ENCODE measurements around the gene MYZAP. TPM values are rescaled to one million over a fixed set of nuclear protein-coding genes. Genes with fewer than 3 reads are reported as not detected.

Gene MYZAP
- total and polyA plus RNA-seq, 11 donors = 280 to 1,065 (median 610) TPM

DNA sequence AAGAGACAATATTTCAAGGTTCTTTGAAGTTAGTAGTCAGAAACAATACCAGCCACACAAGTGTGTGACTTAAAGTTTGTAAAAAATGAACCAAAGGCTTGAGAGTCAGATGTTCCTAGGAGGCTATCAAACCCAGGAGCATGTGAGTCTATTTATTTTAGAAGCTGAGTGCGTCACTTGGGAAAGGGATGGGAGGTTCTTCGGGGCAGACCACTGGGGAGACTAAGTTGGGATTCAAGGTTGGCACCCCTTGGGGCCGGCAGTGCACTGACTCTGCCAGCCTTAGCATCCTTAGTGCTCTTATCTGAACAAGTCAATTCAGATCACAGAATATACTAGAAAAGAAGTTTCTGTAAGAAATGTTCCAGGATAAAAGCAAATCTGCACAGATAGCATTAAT is 64.7 kb downstream of the MYZAP start:
- Histone ChIP-seq H3K4me3 (no peak overlapping the region), H3K27me3 (no peaks in the 10 kb centered on the region), H3K36me3 (peaks cover 0 to 42% (median 6%) of the 10 kb centered on the region in 9 donors), H3K27ac (peak overlapping the region in 9 of 12 donors; percentile 8 to 72 (median 63)), H3K4me1 (peaks cover 0 to 43% (median 14%) of the 10 kb centered on the region in 12 donors), H3K9me3 (no peaks in the 10 kb centered on the region)
- DNase-seq = no peak
- WGBS, 4 donors = 39 to 56% (median 45%) methylated on average over 3 of the region's 3 CpGs
- TF ChIP-seq, protein P1, sequence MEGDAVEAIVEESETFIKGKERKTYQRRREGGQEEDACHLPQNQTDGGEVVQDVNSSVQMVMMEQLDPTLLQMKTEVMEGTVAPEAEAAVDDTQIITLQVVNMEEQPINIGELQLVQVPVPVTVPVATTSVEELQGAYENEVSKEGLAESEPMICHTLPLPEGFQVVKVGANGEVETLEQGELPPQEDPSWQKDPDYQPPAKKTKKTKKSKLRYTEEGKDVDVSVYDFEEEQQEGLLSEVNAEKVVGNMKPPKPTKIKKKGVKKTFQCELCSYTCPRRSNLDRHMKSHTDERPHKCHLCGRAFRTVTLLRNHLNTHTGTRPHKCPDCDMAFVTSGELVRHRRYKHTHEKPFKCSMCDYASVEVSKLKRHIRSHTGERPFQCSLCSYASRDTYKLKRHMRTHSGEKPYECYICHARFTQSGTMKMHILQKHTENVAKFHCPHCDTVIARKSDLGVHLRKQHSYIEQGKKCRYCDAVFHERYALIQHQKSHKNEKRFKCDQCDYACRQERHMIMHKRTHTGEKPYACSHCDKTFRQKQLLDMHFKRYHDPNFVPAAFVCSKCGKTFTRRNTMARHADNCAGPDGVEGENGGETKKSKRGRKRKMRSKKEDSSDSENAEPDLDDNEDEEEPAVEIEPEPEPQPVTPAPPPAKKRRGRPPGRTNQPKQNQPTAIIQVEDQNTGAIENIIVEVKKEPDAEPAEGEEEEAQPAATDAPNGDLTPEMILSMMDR (IDR thresholded peaks at IDR 0.05) = no peak
- no peak for TF ChIP-seq POLR2A (IDR thresholded peaks at IDR 0.05)
- intact Hi-C loops (cut with DNase I) = loop anchor here in 1 of 10 donors (5.0 kb wide), 1 partner anchor 94 kb away; no protein-coding TSS in a partner anchor
- ATAC-seq = peak; percentile 40 to 77 (median 58)

- H3K4me3 ChIP-seq = no peak overlapping the region
- TF ChIP-seq, protein P1 (IDR thresholded peaks at IDR 0.05) = no peak
- no peak for TF ChIP-seq POLR2A (IDR thresholded peaks at IDR 0.05)
- H3K27me3 ChIP-seq = no peaks in the 10 kb centered on the region
- H3K27ac ChIP-seq = peak overlapping the region in 1 of 12 donors; percentile 67
- peaks cover 0 to 44% (median 17%) of the 10 kb centered on the region in 12 donors for H3K4me1 ChIP-seq
- 80 to 91% (median 86%) methylated on average over 1 of the region's 1 CpG for WGBS, 4 donors
- no peaks in the 10 kb centered on the region for H3K9me3 ChIP-seq
- peaks cover 0 to 50% (median 16%) of the 10 kb centered on the region in 9 donors for H3K36me3 ChIP-seq
- ATAC-seq (no peak), DNase-seq (no peak)
- intact Hi-C loops (cut with DNase I) = loop anchor here in 1 of 10 donors (5.0 kb wide), 1 partner anchor 95 kb away; no protein-coding TSS in a partner anchor
These were observed 65.9 kb downstream of the MYZAP start for GRCh38 chr15:57657619-57658018.

DNA sequence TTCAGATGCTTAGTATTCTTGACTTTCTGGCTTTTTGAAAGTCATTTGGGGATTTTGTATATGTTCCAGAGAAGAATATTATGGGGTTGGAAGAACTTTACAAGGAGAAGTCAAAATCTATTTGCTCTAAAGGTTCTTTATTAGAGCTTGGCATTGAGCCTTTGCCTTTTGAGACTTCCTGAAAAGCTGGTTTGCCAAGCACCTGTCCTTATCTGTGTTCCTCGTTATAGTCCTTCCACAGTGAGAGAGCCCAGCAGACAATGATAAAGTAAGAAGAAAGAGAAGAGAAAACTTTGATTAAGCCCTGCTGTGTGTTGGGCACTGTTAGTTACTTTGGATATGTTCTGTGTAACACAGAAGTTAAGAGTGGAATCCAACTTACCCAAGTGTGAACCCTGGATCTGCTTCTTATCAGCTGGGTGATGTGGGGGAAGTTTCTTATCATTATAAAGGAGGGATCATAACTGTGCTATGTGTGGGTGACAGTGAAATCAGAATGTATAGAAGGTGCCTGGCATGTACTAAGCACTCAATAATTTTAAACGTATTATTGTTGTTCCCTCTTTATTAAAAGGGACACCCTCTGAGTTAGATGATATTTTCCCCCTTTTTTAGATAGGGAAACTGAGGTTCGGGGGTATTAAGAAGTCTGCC is 70.5 kb downstream of the MYZAP start:
- H3K4me1 ChIP-seq = peaks cover 0 to 35% (median 4%) of the 10 kb centered on the region in 12 donors
- DNase-seq (no peak), ATAC-seq (no peak)
- no peak overlapping the region for H3K4me3 ChIP-seq
- no peaks in the 10 kb centered on the region for H3K9me3 ChIP-seq
- WGBS, 4 donors = 45 to 68% (median 58%) methylated on average over 3 of the region's 3 CpGs
- intact Hi-C loops (cut with DNase I) = loop anchor here in 2 of 10 donors (10.0 kb wide), 2 partner anchors 203 to 403 kb away; partner anchors contain the start of gene ALDH1A2 (in 1 of the 2)
- H3K36me3 ChIP-seq = peaks cover 0 to 61% (median 22%) of the 10 kb centered on the region in 9 donors
- TF ChIP-seq, protein P1 (IDR thresholded peaks at IDR 0.05) = no peak
- TF ChIP-seq POLR2A (IDR thresholded peaks at IDR 0.05) = no peak
- peak overlapping the region in 6 of 12 donors; percentile 15 to 44 (median 34) for H3K27ac ChIP-seq
- no peaks in the 10 kb centered on the region for H3K27me3 ChIP-seq

- no peak overlapping the region for H3K4me3 ChIP-seq
- intact Hi-C loops (cut with DNase I) = loop anchor here in 2 of 10 donors (10.0 kb wide), 2 partner anchors 202 to 402 kb away; partner anchors contain the start of gene ALDH1A2 (in 1 of the 2)
- H3K27ac ChIP-seq = peak overlapping the region in 4 of 12 donors; percentile 4 to 44 (median 26)
- H3K36me3 ChIP-seq = peaks cover 0 to 61% (median 22%) of the 10 kb centered on the region in 9 donors
- peaks cover 0 to 41% (median 10%) of the 10 kb centered on the region in 12 donors for H3K4me1 ChIP-seq
- TF ChIP-seq, protein P1 (IDR thresholded peaks at IDR 0.05) = no peak
- no peak for TF ChIP-seq POLR2A (IDR thresholded peaks at IDR 0.05)
- no peak for ATAC-seq
- 85 to 100% (median 94%) methylated on average over 1 of the region's 1 CpG for WGBS, 4 donors
- no peaks in the 10 kb centered on the region for H3K27me3 ChIP-seq
- DNase-seq = no peak
- H3K9me3 ChIP-seq = no peaks in the 10 kb centered on the region
These were observed 71.1 kb downstream of the MYZAP start for GRCh38 chr15:57662802-57663201.

All from heart left ventricle (tissue), 16 donors.